Rectal smooth muscle tissue (tissue), 1 donor: ENCODE measurements around the gene HOXB7.

Experiments
- H3K27ac ChIP-seq: one replicate; pipeline ENCODE4 v1.7.0; 2013; ENCODE audit warnings: low read depth, low read length, inconsistent platforms
- H3K27me3 ChIP-seq: one replicate; pipeline ENCODE4 v1.7.0; 2013; ENCODE audit warnings: low read length; ENCODE audit not compliant: control insufficient read depth, insufficient read depth
- H3K36me3 ChIP-seq: one replicate; pipeline ENCODE4 v1.7.0; 2013; ENCODE audit warnings: low read length; ENCODE audit not compliant: control insufficient read depth, insufficient read depth
- H3K4me1 ChIP-seq: one replicate; pipeline ENCODE4 v1.7.0; 2013; ENCODE audit warnings: low read length; ENCODE audit not compliant: control insufficient read depth, insufficient read depth
- H3K4me3 ChIP-seq: one replicate; pipeline ENCODE4 v1.7.0; 2013; ENCODE audit warnings: low read length
- H3K9ac ChIP-seq: one replicate; pipeline ENCODE4 v1.7.0; 2013; ENCODE audit warnings: low read length

The HOXB7 gene

GRCh38 chr17:48591255-48592056 lies 19.4 kb downstream of the HOXB7 start:
- Histone ChIP-seq H3K9ac (peak overlapping the region; percentile 5), H3K27ac (peak overlapping the region; percentile 90), H3K27me3 (no peaks in the 10 kb centered on the region), H3K4me1 (peaks cover 28% of the 10 kb centered on the region), H3K4me3 (peak overlapping the region; percentile 94), H3K36me3 (no peaks in the 10 kb centered on the region)

GRCh38 chr17:48590607-48591161 lies 20.1 kb downstream of the HOXB7 start:
- H3K36me3 ChIP-seq, result no peaks in the 10 kb centered on the region
- peak overlapping the region; percentile 94 for H3K4me3 ChIP-seq
- H3K27me3 ChIP-seq, result no peaks in the 10 kb centered on the region
- H3K27ac ChIP-seq, result peak overlapping the region; percentile 90
- peak overlapping the region; percentile 5 for H3K9ac ChIP-seq
- H3K4me1 ChIP-seq, result peaks cover 25% of the 10 kb centered on the region

- Histone ChIP-seq H3K9ac (peak within 1 kb of the TSS; percentile 19), H3K4me1 (peaks cover 18% of the 10 kb centered on the region), H3K36me3 (no peaks in the 10 kb centered on the region), H3K27ac (peak within 1 kb of the TSS; percentile 90), H3K4me3 (peak within 1 kb of the TSS; percentile 94), H3K27me3 (no peaks in the 10 kb centered on the region)
Observed at GRCh38 chr17:48589831-48590606, 20.8 kb downstream of the HOXB7 start, which contains the start of gene HOXB3. Gene HOXB3 (minus strand): TSS chr17:48590241. CDS start chr17:48552474, 37,767 bp downstream.

- H3K4me3 ChIP-seq, result peak overlapping the region; percentile 94
- H3K9ac ChIP-seq, result peak overlapping the region; percentile 19
Observed at GRCh38 chr17:48589060-48589830, 21.6 kb downstream of the HOXB7 start.

GRCh38 chr17:48588528-48588927 lies 22.3 kb downstream of the HOXB7 start:
- no peaks in the 10 kb centered on the region for H3K27me3 ChIP-seq
- peak overlapping the region; percentile 94 for H3K4me3 ChIP-seq
- H3K9ac ChIP-seq, result no peak overlapping the region
- H3K27ac ChIP-seq, result peak overlapping the region; percentile 90
- H3K4me1 ChIP-seq, result peaks cover 24% of the 10 kb centered on the region
- no peaks in the 10 kb centered on the region for H3K36me3 ChIP-seq

More at GRCh38 chr17:48589060-48589830, 21.6 kb downstream of the HOXB7 start:
- H3K36me3 ChIP-seq, result no peaks in the 10 kb centered on the region
- H3K27me3 ChIP-seq, result no peaks in the 10 kb centered on the region
- H3K27ac ChIP-seq, result peak overlapping the region; percentile 90
- peaks cover 18% of the 10 kb centered on the region for H3K4me1 ChIP-seq

GRCh38 chr17:48588074-48588415 lies 22.8 kb downstream of the HOXB7 start:
- Histone ChIP-seq H3K9ac (no peak overlapping the region), H3K27ac (peak overlapping the region; percentile 90), H3K4me1 (peaks cover 29% of the 10 kb centered on the region), H3K4me3 (peak overlapping the region; percentile 94), H3K27me3 (no peaks in the 10 kb centered on the region), H3K36me3 (no peaks in the 10 kb centered on the region)

GRCh38 chr17:48587276-48588073 lies 23.3 kb downstream of the HOXB7 start:
- peak overlapping the region; percentile 90 for H3K27ac ChIP-seq
- peak overlapping the region; percentile 94 for H3K4me3 ChIP-seq
- H3K4me1 ChIP-seq, result peaks cover 33% of the 10 kb centered on the region
- H3K9ac ChIP-seq, result peak overlapping the region; percentile 24
- no peaks in the 10 kb centered on the region for H3K36me3 ChIP-seq
- no peaks in the 10 kb centered on the region for H3K27me3 ChIP-seq

- H3K4me1 ChIP-seq, result peaks cover 33% of the 10 kb centered on the region
- H3K27me3 ChIP-seq, result no peaks in the 10 kb centered on the region
- peak overlapping the region; percentile 35 for H3K9ac ChIP-seq
- peak overlapping the region; percentile 90 for H3K27ac ChIP-seq
- peak overlapping the region; percentile 94 for H3K4me3 ChIP-seq
- H3K36me3 ChIP-seq, result no peaks in the 10 kb centered on the region
Observed at GRCh38 chr17:48586355-48587258, 24.2 kb downstream of the HOXB7 start.

- H3K9ac ChIP-seq, result no peak overlapping the region
- H3K4me1 ChIP-seq, result peaks cover 36% of the 10 kb centered on the region
- peak overlapping the region; percentile 90 for H3K27ac ChIP-seq
- peak overlapping the region; percentile 34 for H3K4me3 ChIP-seq
- H3K27me3 ChIP-seq, result no peaks in the 10 kb centered on the region
- H3K36me3 ChIP-seq, result no peaks in the 10 kb centered on the region
Observed at GRCh38 chr17:48584223-48584741, 26.5 kb downstream of the HOXB7 start.

- Histone ChIP-seq H3K4me3 (peak overlapping the region; percentile 34), H3K27ac (peak overlapping the region; percentile 90), H3K27me3 (no peaks in the 10 kb centered on the region), H3K9ac (no peak overlapping the region), H3K4me1 (peaks cover 38% of the 10 kb centered on the region), H3K36me3 (no peaks in the 10 kb centered on the region)
Observed at GRCh38 chr17:48583708-48584222, 27.1 kb downstream of the HOXB7 start.
